Measurements from ENCODE around the gene DACT3. TPM values are rescaled to one million over a fixed set of nuclear protein-coding genes. Genes with fewer than 3 reads are reported as not detected.

The DACT3 gene
- total and polyA plus RNA-seq, 2 donors (not counting 1 experiment from before 2014, with no cell fraction given), result 5.6 to 11.5 TPM

GRCh38 chr19:46609511-46610412 is 51.2 kb downstream of the DACT3 start:
- Histone ChIP-seq H3K27ac (ENCODE audit: insufficient read depth, low read length) (no peak overlapping the region), H3K4me1 (ENCODE audit: control insufficient read depth, extremely low read depth, insufficient read depth, low read length) (peaks cover 4% of the 10 kb centered on the region), H3K4me3 (replicated peaks in 1 of 4; ENCODE audit: control extremely low read depth in 1 of 4, insufficient read depth in 1 of 4, low read depth in 3 of 4, low read length in 4 of 4) (no peak overlapping the region), H3K4me2 (ENCODE audit: extremely low read depth, insufficient read depth, low read length) (no peak overlapping the region), H4K20me1 (ENCODE audit: control insufficient read depth, extremely low read depth, insufficient read depth, low read length) (no peaks in the 10 kb centered on the region), H3K36me3 (ENCODE audit: control insufficient read depth, insufficient read depth, low read length) (peaks cover 41% of the 10 kb centered on the region), H2AFZ (ENCODE audit: low read length) (no peak overlapping the region), H3K79me2 (ENCODE audit: control insufficient read depth, insufficient read depth, low read length) (peaks cover 24% of the 10 kb centered on the region), H3K9me3 (ENCODE audit: control insufficient read depth, insufficient read depth, low read depth, low read length) (no peaks in the 10 kb centered on the region), H3K9ac (ENCODE audit: insufficient read depth, low read length) (no peak overlapping the region), H3K27me3 (ENCODE audit: control insufficient read depth, insufficient read depth, low read length) (no peaks in the 10 kb centered on the region)
- TF ChIP-seq CTCF (conservative IDR thresholded peaks at IDR 0.05 in 1 of 2, IDR thresholded peaks at IDR 0.05 in 1 of 2; ENCODE audit: low read depth in 1 of 2, low read length in 2 of 2), result no peak
- no peak for TF ChIP-seq EZH2 (IDR thresholded peaks at IDR 0.05; ENCODE audit: low read length, missing control alignments)
- DNase-seq (ENCODE audit: low read depth in 2 of 2), result no peak

GRCh38 chr19:46608581-46609345 is 52.2 kb downstream of the DACT3 start:
- H3K79me2 ChIP-seq (ENCODE audit: control insufficient read depth, insufficient read depth, low read length), result peaks cover 34% of the 10 kb centered on the region
- H3K4me1 ChIP-seq (ENCODE audit: control insufficient read depth, extremely low read depth, insufficient read depth, low read length), result peaks cover 6% of the 10 kb centered on the region
- no peaks in the 10 kb centered on the region for H3K27me3 ChIP-seq (ENCODE audit: control insufficient read depth, insufficient read depth, low read length)
- H3K9me3 ChIP-seq (ENCODE audit: control insufficient read depth, insufficient read depth, low read depth, low read length), result no peaks in the 10 kb centered on the region
- H3K36me3 ChIP-seq (ENCODE audit: control insufficient read depth, insufficient read depth, low read length), result peaks cover 41% of the 10 kb centered on the region
- DNase-seq (ENCODE audit: low read depth in 2 of 2), result no peak
- no peak for TF ChIP-seq CTCF (conservative IDR thresholded peaks at IDR 0.05 in 1 of 2, IDR thresholded peaks at IDR 0.05 in 1 of 2; ENCODE audit: low read depth in 1 of 2, low read length in 2 of 2)
- no peak overlapping the region for H3K9ac ChIP-seq (ENCODE audit: insufficient read depth, low read length)
- no peaks in the 10 kb centered on the region for H4K20me1 ChIP-seq (ENCODE audit: control insufficient read depth, extremely low read depth, insufficient read depth, low read length)
- H3K27ac ChIP-seq (ENCODE audit: insufficient read depth, low read length), result no peak overlapping the region
- no peak overlapping the region for H3K4me3 ChIP-seq (replicated peaks in 1 of 4; ENCODE audit: control extremely low read depth in 1 of 4, insufficient read depth in 1 of 4, low read depth in 3 of 4, low read length in 4 of 4)
- no peak overlapping the region for H2AFZ ChIP-seq (ENCODE audit: low read length)
- H3K4me2 ChIP-seq (ENCODE audit: extremely low read depth, insufficient read depth, low read length), result no peak overlapping the region

GRCh38 chr19:46608178-46608577 is 52.8 kb downstream of the DACT3 start:
- DNase-seq (ENCODE audit: low read depth in 2 of 2), result no peak
- Histone ChIP-seq H2AFZ (ENCODE audit: low read length) (no peak overlapping the region), H3K27ac (ENCODE audit: insufficient read depth, low read length) (no peak overlapping the region), H3K4me2 (ENCODE audit: extremely low read depth, insufficient read depth, low read length) (no peak overlapping the region), H3K4me1 (ENCODE audit: control insufficient read depth, extremely low read depth, insufficient read depth, low read length) (peaks cover 11% of the 10 kb centered on the region), H3K27me3 (ENCODE audit: control insufficient read depth, insufficient read depth, low read length) (no peaks in the 10 kb centered on the region), H4K20me1 (ENCODE audit: control insufficient read depth, extremely low read depth, insufficient read depth, low read length) (no peaks in the 10 kb centered on the region), H3K36me3 (ENCODE audit: control insufficient read depth, insufficient read depth, low read length) (peaks cover 41% of the 10 kb centered on the region), H3K4me3 (replicated peaks in 1 of 4; ENCODE audit: control extremely low read depth in 1 of 4, insufficient read depth in 1 of 4, low read depth in 3 of 4, low read length in 4 of 4) (no peak overlapping the region), H3K9ac (ENCODE audit: insufficient read depth, low read length) (no peak overlapping the region), H3K79me2 (ENCODE audit: control insufficient read depth, insufficient read depth, low read length) (peaks cover 40% of the 10 kb centered on the region), H3K9me3 (ENCODE audit: control insufficient read depth, insufficient read depth, low read depth, low read length) (no peaks in the 10 kb centered on the region)
- TF ChIP-seq CTCF (conservative IDR thresholded peaks at IDR 0.05 in 1 of 2, IDR thresholded peaks at IDR 0.05 in 1 of 2; ENCODE audit: low read depth in 1 of 2, low read length in 2 of 2), result no peak
